HG02870 (cell line): ENCODE results near the gene COL23A1.

Experiments used
- ATAC-seq: cut with Tn5 transposase; IDR thresholded peaks from one replicate; pipeline ENCODE4 v1.9.1; 2021; ENCODE audit warnings: mild to moderate bottlenecking, moderate library complexity; ENCODE audit not compliant: unreplicated experiment

COL23A1 gene

DNA sequence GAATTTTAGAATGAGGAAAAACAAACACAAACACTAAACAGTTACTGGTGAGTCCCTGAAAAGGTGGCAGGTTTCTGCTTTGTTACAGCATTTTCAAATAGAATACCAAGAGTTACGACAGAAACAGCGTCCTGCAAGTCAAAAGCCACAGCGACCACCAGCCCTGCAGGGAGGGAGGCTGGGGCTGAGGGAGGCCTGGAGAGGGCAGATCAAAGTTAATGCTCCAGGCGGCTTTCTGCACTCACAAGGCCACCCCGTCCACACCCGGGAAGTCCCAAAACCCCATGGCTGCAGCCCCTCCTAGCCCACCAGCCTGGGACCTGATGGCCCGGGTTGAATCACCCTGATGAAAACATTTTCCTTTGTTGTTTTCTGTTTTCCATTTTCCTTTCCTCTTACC lies 29.3 kb downstream of the COL23A1 start:
- ATAC-seq, result no peak

- no peak for ATAC-seq
These were observed 32.8 kb downstream of the COL23A1 start for GRCh38 chr5:178557416-178557815.

- ATAC-seq, result no peak
These were observed 34.4 kb downstream of the COL23A1 start for GRCh38 chr5:178555771-178556211.

DNA sequence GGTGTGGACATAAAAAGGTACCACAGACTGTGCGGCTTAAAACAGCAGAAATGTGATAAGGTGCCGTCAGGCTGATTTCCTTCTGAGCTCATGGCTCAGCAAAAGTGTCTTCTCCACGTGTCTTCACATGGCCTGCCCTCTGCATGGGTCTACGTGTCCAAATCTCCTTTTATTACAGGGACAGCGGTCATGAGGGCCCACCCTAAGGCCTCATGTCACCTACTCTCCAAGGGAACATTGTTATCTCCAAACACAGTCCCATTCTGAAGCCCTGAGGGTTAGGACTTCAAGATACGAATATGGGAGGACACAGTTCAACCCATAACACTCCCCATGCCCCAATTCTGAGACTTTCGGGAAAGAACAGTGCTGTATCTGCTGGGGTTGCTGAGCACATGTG lies 35.2 kb downstream of the COL23A1 start:
- ATAC-seq, result no peak

DNA sequence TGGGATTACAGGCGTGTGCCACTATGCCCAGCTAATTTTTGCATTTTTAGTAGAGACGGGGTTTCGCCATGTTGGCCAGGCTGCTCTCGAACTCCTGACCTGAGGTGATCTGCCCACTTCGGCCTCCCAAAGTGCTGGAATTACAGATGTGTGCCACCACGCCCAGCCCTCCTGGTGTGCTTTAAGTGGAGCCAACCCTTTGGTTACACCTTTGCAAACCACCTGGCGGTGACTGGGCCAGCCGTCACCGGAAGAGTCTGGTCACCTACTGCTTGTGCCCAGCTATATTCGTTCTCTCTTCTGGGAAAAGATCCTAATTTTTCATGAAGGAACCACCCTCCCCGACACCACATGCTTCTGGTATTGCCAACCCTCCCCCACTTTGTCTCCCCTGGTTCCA lies 35.9 kb downstream of the COL23A1 start:
- no peak for ATAC-seq

DNA sequence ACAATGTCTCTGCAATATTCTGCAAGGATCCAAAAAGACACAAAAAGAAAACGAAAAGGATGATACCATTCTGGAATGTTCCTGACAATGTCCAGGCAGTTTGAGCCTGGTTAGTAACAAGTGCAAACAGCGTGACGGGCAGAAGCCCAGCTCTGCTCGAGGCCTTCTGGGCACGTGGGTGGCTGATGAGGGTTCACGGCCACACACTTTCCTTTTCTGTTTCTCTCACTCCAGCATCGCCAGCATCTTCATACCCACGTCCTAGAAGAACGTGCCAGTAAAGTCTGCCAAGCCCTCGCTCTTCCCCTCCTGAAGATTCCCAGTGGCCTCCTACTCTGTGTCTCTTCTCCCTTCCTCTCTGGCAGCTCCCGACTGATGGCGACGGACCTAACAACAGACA lies 36.7 kb downstream of the COL23A1 start:
- no peak for ATAC-seq

- ATAC-seq, result no peak
These were observed 38.7 kb downstream of the COL23A1 start for GRCh38 chr5:178551468-178551867.

- no peak for ATAC-seq
These were observed 39.1 kb downstream of the COL23A1 start for GRCh38 chr5:178551059-178551458.

DNA sequence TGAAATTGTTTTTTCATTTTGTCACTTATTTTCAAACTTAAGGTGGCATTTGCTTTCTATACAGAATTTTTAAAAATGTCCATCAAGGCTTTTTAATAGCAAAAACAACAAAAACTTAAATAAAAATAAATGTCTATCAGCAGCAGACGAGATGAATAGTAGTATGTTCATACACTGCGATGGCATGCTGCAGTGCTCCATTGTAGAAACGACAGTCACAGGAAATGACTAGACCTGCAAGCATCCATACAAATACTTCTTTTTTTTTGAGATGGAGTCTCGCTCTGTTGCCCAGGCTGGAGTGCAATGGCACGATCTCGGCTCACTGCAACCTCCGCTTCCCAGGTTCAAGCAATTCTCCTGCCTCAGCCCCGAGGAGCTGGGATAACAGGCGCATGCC lies 41.4 kb downstream of the COL23A1 start:
- no peak for ATAC-seq

GRCh38 chr5:178547753-178548415 lies 42.3 kb downstream of the COL23A1 start:
- ATAC-seq, result no peak

DNA sequence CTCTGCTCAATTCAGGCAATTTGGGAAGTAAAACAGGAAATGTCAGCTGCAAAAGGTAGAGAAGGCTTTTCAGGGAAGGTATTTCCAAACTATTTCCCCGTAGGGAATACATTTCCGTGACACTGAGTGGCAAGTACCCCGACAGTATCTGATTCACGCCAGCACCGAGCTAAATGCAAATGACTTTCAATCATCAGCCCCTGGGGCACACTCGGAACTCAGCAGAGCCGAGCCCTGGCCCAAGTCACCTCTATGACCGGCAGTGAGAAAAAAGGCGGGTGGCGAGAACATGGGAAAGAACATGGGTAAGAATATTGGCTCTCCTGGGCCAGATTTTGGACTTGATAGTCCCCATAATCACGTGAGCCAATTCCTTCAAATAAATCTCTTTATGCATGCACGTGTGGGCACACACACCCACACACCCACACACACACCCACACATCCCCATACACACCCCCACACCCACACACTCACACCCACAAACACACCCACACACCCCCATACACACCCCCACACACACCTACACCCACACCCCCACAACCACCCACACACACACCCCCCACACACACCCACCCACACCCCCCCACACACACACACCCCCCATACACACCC lies 43.0 kb downstream of the COL23A1 start:
- no peak for ATAC-seq

GRCh38 chr5:178546675-178547033 lies 43.5 kb downstream of the COL23A1 start:
- ATAC-seq, result no peak

GRCh38 chr5:178545941-178546674 lies 44.1 kb downstream of the COL23A1 start:
- no peak for ATAC-seq

- no peak for ATAC-seq
These were observed 45.0 kb downstream of the COL23A1 start for GRCh38 chr5:178545176-178545575.

GRCh38 chr5:178544166-178544834 lies 45.9 kb downstream of the COL23A1 start:
- ATAC-seq, result no peak

GRCh38 chr5:178542455-178542854 lies 47.7 kb downstream of the COL23A1 start:
- no peak for ATAC-seq

- no peak for ATAC-seq
These were observed 49.7 kb downstream of the COL23A1 start for GRCh38 chr5:178540526-178540925.

DNA sequence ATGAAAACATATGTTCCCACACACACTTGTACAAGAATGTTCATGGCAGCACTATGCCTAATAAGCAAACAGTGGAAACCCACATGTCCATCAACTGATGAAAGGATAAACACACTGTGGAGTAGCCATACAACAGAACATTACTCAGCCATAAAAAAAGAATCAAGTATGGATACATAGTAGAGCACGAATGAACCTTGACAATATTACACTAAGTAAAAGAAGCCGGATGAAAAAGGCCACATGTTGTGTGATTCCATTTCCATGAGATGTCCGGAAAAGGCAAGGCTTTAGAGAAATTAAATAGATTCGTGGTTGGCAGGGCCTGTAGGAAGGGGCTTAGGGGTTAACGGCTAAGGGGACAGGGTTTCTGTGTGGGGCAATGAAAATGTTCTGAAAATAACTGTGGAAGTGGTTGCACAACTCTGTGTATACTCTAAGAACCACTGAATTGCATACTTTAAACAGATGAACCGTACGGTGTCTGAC lies 51.4 kb downstream of the COL23A1 start:
- ATAC-seq, result no peak

DNA sequence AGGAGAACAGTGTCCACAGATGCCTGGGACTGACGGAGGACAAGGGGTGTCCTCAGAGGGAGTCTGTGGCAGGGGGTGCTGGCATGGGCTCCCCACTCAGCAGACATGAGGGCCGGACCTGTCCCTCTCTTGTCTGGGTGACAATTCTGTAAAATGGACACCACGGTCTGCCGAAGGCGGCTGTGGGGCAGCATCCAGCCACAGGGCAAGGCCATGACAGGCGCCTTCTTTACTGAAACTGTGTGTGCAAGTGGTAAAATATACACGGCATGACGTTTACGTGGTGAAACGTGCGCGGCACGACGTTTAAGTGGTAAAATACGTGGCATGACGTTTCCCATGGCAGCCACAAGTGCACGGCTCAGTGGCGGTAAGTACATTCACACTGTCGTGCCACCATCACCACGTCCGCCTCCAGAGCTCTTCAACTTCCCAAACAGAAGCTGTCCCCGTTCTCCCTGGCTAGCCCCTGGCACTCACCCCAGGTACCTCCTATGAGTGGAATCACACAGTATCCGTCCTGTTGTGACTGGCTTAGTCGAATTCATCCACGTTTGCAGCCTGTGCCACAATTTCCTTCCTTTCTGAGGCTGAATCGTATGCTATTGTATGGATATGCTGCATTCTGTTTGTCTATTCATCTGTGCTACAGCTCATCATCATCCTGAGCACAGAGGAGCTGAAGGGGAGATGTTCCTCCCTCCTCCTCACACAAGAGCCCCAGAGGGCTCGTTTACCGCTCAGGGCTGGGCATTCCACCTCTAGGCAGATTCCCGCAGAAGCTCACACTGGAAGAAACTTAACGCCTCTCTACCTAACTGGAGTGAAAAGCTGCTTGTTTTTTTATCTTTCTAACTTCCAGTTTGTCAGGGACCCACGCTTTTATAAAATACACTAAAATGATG lies 52.5 kb downstream of the COL23A1 start:
- ATAC-seq, result no peak
